Esophagus mucosa (tissue), 1 donor: ENCODE measurements around the gene RIC1. TPM values are rescaled to one million over a fixed set of nuclear protein-coding genes. Genes with fewer than 3 reads are reported as not detected.
"Not testable (repeated sequence)": the region's sequence is repeated elsewhere in the genome, so short reads cannot be mapped to it uniquely, and the experiment has no call there.

Source experiments
- ATAC-seq: fragments of 200-7000 bp; cut with Tn5 transposase; one replicate; pipeline ENCODE4 v1.9.1; 2020
- total RNA-seq: library from RNA; stranded (reverse); gene quantifications from one replicate; pipeline ENCODE4 v1.2.4, GENCODE V29; 2023
- donor health status: DM: yes; HTN: yes; CAD: no.

The RIC1 gene
- total RNA-seq, 1 donor from 2014 or later: 14.1 TPM

DNA sequence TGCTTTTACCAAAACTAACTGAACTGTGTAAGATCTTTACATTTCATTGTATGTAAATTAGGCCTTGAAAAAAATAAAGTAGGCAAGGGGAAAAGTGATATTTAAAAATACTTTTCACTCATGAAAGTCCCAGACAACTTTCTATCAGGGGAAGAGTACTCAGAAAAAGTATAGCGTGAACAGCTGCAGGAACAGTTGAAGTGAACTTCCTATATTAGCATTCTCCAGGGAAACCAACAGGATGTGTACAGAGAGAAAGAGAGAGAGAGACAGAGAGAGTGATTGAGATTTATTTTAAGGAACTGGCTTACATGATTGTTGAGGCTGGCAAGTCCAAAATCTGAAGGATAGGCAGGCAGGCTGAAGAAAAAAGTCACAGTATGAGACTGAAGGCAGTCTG lies 162.0 kb downstream of the RIC1 start:
- ATAC-seq: no peak

DNA sequence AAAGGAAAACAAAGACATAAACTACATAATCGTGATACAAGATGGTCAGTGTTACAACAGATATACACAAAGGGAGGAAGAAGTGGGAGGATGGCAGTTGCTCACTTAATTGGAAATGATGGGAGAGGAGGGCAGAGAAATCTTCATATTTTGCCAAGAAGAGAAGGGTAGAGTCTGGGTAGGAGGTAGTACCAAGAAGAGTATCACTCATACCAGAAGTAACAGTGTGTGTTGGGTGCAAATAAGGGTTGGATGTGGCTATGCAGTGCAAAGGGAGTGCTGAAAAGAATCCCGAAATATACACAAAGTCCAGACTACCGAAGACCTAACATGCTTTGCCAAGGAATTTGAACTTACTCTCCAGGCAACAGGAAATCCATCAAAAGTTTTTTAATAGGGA lies 163.0 kb downstream of the RIC1 start:
- ATAC-seq: no peak

- no peak for ATAC-seq
Measured at GRCh38 chr9:5793812-5794211, 164.9 kb downstream of the RIC1 start.

- no peak for ATAC-seq
Measured at GRCh38 chr9:5796298-5796697, 167.4 kb downstream of the RIC1 start.

GRCh38 chr9:5798581-5798980 lies 169.7 kb downstream of the RIC1 start:
- ATAC-seq: no peak

- peak; percentile 67 for ATAC-seq
Measured at GRCh38 chr9:5799314-5799713, 170.4 kb downstream of the RIC1 start.

- not testable (repeated sequence) for ATAC-seq
Measured at GRCh38 chr9:5800378-5800777, 171.5 kb downstream of the RIC1 start.

- no peak for ATAC-seq
Measured at GRCh38 chr9:5800969-5801738, 172.2 kb downstream of the RIC1 start.

DNA sequence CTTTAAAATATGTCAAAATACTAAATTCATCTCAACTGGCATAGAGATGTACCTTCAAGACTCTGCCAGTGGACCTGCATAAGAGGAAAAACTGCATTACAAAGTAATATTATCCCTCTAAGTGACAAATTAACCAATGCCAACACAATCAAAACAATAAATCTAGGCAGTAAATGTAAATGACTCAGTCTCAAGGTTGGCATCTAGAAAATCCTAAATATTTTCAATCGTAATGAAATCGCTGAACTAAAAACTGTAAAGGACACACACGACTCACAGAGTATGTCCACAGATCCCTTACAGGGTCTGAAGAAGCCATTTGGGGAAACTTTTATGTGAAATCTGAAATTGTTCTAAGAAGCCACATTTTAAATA lies 172.8 kb downstream of the RIC1 start:
- no peak for ATAC-seq

GRCh38 chr9:5805478-5805877 lies 176.6 kb downstream of the RIC1 start:
- no peak for ATAC-seq

DNA sequence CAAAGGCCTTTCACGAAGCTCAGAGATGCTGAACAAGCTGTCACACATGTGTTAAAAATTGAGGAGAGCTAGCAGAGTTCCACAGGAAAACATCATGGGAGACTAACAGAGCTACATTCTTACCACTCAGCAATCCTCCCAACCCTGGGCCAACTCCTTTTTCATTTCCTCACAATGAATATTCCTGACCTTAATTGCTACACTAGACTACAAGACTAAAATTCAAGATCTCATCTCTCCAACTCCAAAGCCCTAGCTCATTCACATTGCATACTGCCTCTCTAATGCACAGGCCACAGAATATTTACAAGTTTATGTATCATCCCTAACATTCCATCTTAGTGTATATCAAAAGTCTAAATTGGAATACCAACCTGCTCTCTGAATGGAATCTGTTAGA lies 182.8 kb downstream of the RIC1 start:
- ATAC-seq: no peak

GRCh38 chr9:5813824-5814223 lies 184.9 kb downstream of the RIC1 start:
- peak; percentile 77 for ATAC-seq

DNA sequence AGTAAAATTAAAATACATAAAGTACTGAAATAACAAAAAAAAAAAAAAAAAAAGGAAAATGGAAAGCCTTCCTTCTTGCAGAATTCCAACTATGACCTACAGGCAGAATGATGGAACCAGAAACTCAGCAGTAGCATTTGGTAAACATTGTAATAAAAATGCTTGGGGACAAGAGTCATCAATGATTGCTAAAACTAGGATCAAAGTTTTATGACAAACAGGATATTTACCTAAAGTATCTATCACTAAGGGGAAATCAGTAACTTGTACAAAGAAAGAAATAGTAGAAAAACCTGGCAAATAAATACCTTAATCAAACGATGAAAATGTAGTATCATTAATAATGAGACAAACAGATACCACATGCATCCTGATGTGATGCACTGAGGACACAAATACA lies 186.6 kb downstream of the RIC1 start:
- ATAC-seq: no peak

GRCh38 chr9:5817862-5818261 lies 189.0 kb downstream of the RIC1 start:
- no peak for ATAC-seq

DNA sequence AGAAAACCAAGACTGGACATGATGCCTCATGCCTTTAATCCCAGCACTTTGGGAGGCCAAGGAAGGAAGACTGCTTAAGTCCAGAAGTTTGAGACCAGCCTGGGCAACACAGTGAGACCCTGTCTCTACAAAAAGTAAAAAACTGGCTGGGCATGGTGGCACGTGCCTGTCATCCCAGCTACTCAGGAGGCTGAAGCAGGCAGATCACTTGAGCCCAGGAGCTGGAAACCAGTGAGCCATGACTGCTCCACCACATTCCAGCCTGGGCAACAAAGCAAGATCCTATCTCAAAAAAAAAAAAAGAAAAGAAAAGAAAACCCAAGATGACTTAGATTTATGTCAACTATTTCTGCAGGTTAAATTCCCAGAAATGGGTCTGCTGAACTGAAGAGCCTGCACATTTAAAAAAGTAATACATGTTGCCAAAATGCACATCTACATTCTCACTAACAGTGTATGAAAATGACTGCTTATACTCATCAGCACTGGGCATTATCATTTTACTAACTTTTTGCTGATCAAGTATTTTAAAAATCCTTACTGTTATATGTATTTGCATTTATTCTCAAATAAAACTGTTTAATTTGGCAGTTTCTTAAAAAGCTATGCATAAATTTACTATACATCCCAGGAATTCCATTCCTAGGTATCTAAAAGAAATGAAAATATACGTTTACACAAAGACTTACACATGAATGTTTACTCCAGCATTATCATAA lies 189.7 kb downstream of the RIC1 start:
- no peak for ATAC-seq

DNA sequence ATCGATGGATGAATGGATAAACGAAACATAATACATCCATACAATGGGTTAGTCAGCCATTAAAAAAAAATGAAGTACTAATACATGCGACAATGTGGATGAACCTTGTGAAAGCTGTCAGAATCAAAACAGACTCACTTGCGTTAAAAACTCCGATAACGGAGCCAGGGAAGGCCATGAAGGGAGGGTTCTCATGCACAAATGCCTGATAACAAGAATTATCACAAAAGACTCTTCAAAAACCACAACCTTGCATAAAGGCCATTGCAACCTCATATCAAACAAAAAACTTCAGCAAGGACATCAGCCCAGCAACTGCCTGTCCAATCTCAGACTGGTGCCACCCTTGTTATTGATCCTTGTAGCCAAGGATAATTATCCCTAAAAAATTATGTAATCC lies 190.3 kb downstream of the RIC1 start:
- ATAC-seq: no peak

DNA sequence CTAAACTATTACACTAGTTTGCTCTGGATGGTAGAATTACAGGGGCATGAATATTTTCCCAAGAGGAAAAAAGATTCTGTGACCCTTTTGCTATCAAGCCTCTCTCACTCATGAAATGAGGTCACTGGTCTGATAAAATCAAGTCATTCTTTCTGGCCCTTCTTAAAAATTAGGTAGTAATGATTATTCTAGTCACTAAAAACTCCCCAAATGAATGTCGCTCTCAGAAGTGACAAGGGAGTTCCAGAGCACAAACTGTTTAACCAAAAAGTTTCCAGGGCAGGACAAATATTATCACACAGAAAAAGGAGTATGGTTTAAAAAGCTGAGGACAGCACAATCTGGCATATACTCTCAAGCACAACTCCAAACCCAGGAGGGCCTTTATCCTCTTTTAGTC lies 191.5 kb downstream of the RIC1 start:
- no peak for ATAC-seq

GRCh38 chr9:5825223-5825622 lies 196.3 kb downstream of the RIC1 start:
- no peak for ATAC-seq

Other genes starting within 250 kb of the RIC1 start
- 28.1 TPM for gene PLGRKT, start 191.2 kb upstream of the RIC1 start, total RNA-seq
- gene CD274, start 178.6 kb upstream of the RIC1 start, total RNA-seq: 1.5 TPM
- 0.32 TPM for gene PDCD1LG2, start 118.6 kb upstream of the RIC1 start, total RNA-seq
- gene ERMP1, start 204.0 kb downstream of the RIC1 start, total RNA-seq: 38.1 TPM